Transverse colon (tissue), 4 donors: ENCODE results near the gene GRIP1.

Source experiments
- EP300 ChIP-seq: sonication (generic); formaldehyde crosslinking; IDR thresholded peaks from one replicate; pipeline ENCODE4 v1.6.1; 2017; ENCODE audit warnings: antibody characterized with exemption, low read depth
- POLR2A ChIP-seq: fragments of 450-650 bp; IDR thresholded peaks from one replicate; pipeline ENCODE4 v1.6.1; 2016; ENCODE audit warnings: antibody characterized with exemption, mild to moderate bottlenecking, moderate library complexity
- POLR2AphosphoS5 ChIP-seq, 3 donors: sonication (generic); formaldehyde crosslinking; IDR thresholded peaks; one replicate each; pipeline ENCODE4 v1.6.1; 2016; ENCODE audit warnings: antibody characterized with exemption in 3 of 3
- TF ChIP-seq, protein P1 (sequence below), 5 experiments: fragments of 200-600 bp in 3 of 5; fragments of 450-650 bp in 2 of 5; sonication (generic) in 3 of 5; IDR thresholded peaks; 1 replicate in 2 of 5; 2 replicates in 3 of 5; pipeline ENCODE4 v1.5.1; 2016 to 2017; ENCODE audit warnings: antibody characterized with exemption in 5 of 5, inconsistent platforms in 3 of 5, mild to moderate bottlenecking in 2 of 5, moderate library complexity in 1 of 5

DNA sequence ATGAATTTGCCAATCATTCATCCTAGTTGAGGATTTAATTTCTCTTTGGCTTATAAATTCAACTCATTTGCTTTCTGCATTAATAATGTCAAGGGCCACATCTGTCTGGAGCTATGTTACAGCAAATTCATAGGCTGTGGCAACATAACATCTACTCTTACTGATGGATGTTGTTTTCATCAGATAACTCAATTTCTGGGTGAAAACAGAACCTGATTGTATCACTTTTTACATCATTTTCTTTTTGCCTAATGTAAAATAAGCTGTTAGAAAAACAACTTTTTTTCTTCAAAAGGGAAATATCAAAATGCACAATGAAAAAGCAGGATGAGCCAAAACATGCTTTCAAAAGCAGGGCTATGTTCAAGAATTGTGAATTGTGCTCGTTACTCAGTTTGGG is 303.3 kb downstream of the GRIP1 start:
- TF ChIP-seq, protein P1, sequence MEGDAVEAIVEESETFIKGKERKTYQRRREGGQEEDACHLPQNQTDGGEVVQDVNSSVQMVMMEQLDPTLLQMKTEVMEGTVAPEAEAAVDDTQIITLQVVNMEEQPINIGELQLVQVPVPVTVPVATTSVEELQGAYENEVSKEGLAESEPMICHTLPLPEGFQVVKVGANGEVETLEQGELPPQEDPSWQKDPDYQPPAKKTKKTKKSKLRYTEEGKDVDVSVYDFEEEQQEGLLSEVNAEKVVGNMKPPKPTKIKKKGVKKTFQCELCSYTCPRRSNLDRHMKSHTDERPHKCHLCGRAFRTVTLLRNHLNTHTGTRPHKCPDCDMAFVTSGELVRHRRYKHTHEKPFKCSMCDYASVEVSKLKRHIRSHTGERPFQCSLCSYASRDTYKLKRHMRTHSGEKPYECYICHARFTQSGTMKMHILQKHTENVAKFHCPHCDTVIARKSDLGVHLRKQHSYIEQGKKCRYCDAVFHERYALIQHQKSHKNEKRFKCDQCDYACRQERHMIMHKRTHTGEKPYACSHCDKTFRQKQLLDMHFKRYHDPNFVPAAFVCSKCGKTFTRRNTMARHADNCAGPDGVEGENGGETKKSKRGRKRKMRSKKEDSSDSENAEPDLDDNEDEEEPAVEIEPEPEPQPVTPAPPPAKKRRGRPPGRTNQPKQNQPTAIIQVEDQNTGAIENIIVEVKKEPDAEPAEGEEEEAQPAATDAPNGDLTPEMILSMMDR (IDR thresholded peaks at IDR 0.05): no peak
- TF ChIP-seq POLR2AphosphoS5 (IDR thresholded peaks at IDR 0.05) (no peak), POLR2A (no peak), EP300 (no peak)
